K562 (cell line): ENCODE results near the gene RPS6KA2. TPM values are rescaled to one million over a fixed set of nuclear protein-coding genes. Genes with fewer than 3 reads are reported as not detected.
A peak's percentile ranks its signal among the peaks of the same experiment; 100 is the strongest.

Experiments used
- ARHGAP35 ChIP-seq: fragments of 450-650 bp; IDR thresholded peaks from 2 replicates; pipeline ENCODE4 v1.6.1; 2018; ENCODE audit not compliant: partially characterized antibody
- BDP1 ChIP-seq: IDR thresholded peaks from 3 replicates; pipeline ENCODE4 v1.6.1; 2011; ENCODE audit not compliant: insufficient read length, insufficient read depth
- BRD4 ChIP-seq: fragments of 200-600 bp; sonication (generic); IDR thresholded peaks from 2 replicates; pipeline ENCODE4 v1.6.1; 2017; ENCODE audit warnings: inconsistent platforms
- CBX1 ChIP-seq: sonication (generic); IDR thresholded peaks from 2 replicates; pipeline ENCODE4 v1.6.1; 2016; ENCODE audit warnings: antibody characterized with exemption, low read depth, mild to moderate bottlenecking
- CBX2 ChIP-seq: fragments of 200-600 bp; sonication (generic); IDR thresholded peaks from one replicate; pipeline ENCODE4 v1.6.1; 2012; ENCODE audit warnings: mild to moderate bottlenecking, low read length, inconsistent platforms; ENCODE audit not compliant: insufficient read depth, poor library complexity, severe bottlenecking
- CCNT2 ChIP-seq: IDR thresholded peaks from 2 replicates; pipeline ENCODE4 v1.6.1; 2011; ENCODE audit warnings: borderline replicate concordance, low read depth, mild to moderate bottlenecking, moderate library complexity, mixed read lengths, low read length; ENCODE audit not compliant: insufficient read length; ENCODE audit errors: extremely low read depth
- CHCHD3 ChIP-seq: fragments of 250-450 bp; sonication (Bioruptor Pico); IDR thresholded peaks from 2 replicates; pipeline ENCODE4 v2.1.2; 2022; ENCODE audit warnings: mild to moderate bottlenecking
- CSDE1 ChIP-seq, 2 experiments: fragments of 450-650 bp; IDR thresholded peaks; 2 replicates each; pipeline ENCODE4 v1.6.1; 2016; ENCODE audit warnings: mild to moderate bottlenecking in 1 of 2
- DPF2 ChIP-seq: fragments of 450-650 bp; IDR thresholded peaks from 2 replicates; pipeline ENCODE4 v1.6.1; 2016
- E2F4 ChIP-seq: sonication (generic); formaldehyde crosslinking; IDR thresholded peaks from 2 replicates; pipeline ENCODE4 v1.8.0; 2022; ENCODE audit warnings: mild to moderate bottlenecking, low read depth, missing genetic modification reagents
- GATAD2B ChIP-seq: fragments of 450-650 bp; IDR thresholded peaks from 2 replicates; pipeline ENCODE4 v1.6.1; 2017; ENCODE audit warnings: mild to moderate bottlenecking, borderline replicate concordance
- GMEB1 ChIP-seq: fragments of 250-450 bp; sonication (Bioruptor Pico); IDR thresholded peaks from 2 replicates; pipeline ENCODE4 v1.4.0; 2020; ENCODE audit warnings: mild to moderate bottlenecking
- GTF2F1 ChIP-seq: IDR thresholded peaks from 2 replicates; pipeline ENCODE4 v1.6.1; 2011; ENCODE audit warnings: low read depth, low read length, improper control_type of control experiment
- NR2C2 ChIP-seq, 2 experiments: fragments of 200-800 bp in 1 of 2; sonication (Bioruptor generic) in 1 of 2; sonication (generic) in 1 of 2; formaldehyde crosslinking in 1 of 2; IDR thresholded peaks; 2 replicates each; pipeline versions ENCODE4 v1.6.1 to v1.8.0; 2016 to 2022; ENCODE audit warnings: mild to moderate bottlenecking in 1 of 2, missing compliant biosample characterization in 1 of 2, missing genetic modification characterization in 1 of 2, missing genetic modification reagents in 1 of 2
- SLC30A9 ChIP-seq: fragments of 250-450 bp; sonication (Bioruptor Pico); IDR thresholded peaks from 2 replicates; pipeline ENCODE4 v1.8.0; 2022; ENCODE audit warnings: mild to moderate bottlenecking, moderate library complexity
- SMC3 ChIP-seq: conservative IDR thresholded peaks from 2 replicates; pipeline ENCODE4 v1.6.1; 2011; ENCODE audit warnings: low read depth, low read length, improper control_type of control experiment; ENCODE audit not compliant: insufficient read depth
- SP1 ChIP-seq: sonication (generic); formaldehyde crosslinking; IDR thresholded peaks from 2 replicates; pipeline ENCODE4 v1.8.1; 2022; ENCODE audit warnings: mild to moderate bottlenecking, missing genetic modification reagents
- SPI1 ChIP-seq: IDR thresholded peaks from 2 replicates; pipeline ENCODE4 v1.6.1; 2011; ENCODE audit warnings: low read depth, low read length, control low read depth, borderline replicate concordance
- TCF7 ChIP-seq: sonication (generic); IDR thresholded peaks from 2 replicates; pipeline ENCODE4 v1.6.1; 2016; ENCODE audit warnings: antibody characterized with exemption, borderline replicate concordance
- TEAD1 ChIP-seq, 2 experiments: fragments of 450-650 bp in 1 of 2; sonication (generic) in 1 of 2; formaldehyde crosslinking; IDR thresholded peaks; 2 replicates each; pipeline versions ENCODE4 v1.4.0 to v1.8.0; 2020 to 2022; ENCODE audit warnings: mild to moderate bottlenecking in 2 of 2, missing genetic modification reagents in 1 of 2
- ZC3H8 ChIP-seq: fragments of 450-650 bp; IDR thresholded peaks from 2 replicates; pipeline ENCODE4 v1.6.1; 2017
- ZKSCAN1 ChIP-seq: fragments of 150-350 bp; IDR thresholded peaks from 2 replicates; pipeline ENCODE4 v1.6.1; 2016; ENCODE audit warnings: low read depth, low read length
- ZKSCAN3 ChIP-seq: fragments of 250-450 bp; sonication (Bioruptor Pico); IDR thresholded peaks from 2 replicates; pipeline ENCODE4 v1.4.0; 2020
- ZNF134 ChIP-seq: fragments of 250-450 bp; sonication (Bioruptor Pico); conservative IDR thresholded peaks from 2 replicates; pipeline ENCODE4 v1.4.0; 2020
- ZNF449 ChIP-seq: fragments of 250-450 bp; sonication (Bioruptor Pico); IDR thresholded peaks from 2 replicates; pipeline ENCODE4 v1.8.0; 2022; ENCODE audit warnings: moderate library complexity, mild to moderate bottlenecking, inconsistent platforms
- ZNF551 ChIP-seq: fragments of 250-450 bp; sonication (Bioruptor Pico); IDR thresholded peaks from 2 replicates; pipeline ENCODE4 v1.5.0; 2021; ENCODE audit warnings: mild to moderate bottlenecking, moderate library complexity
- ZNF668 ChIP-seq: fragments of 250-450 bp; sonication (Bioruptor Pico); IDR thresholded peaks from 2 replicates; pipeline ENCODE4 v1.8.0; 2022; ENCODE audit warnings: mild to moderate bottlenecking, inconsistent platforms
- polyA plus RNA-seq, 8 experiments: library from polyadenylated mRNA; depleted of rRNA in 4 of 8; stranded (reverse) in 5 of 8; unstranded in 3 of 8; fragments of >200 nt; fragmentation: Nextera tagmentation in 2 of 8; fragmentation: Illumina TruSeq in 1 of 8; extraction: Ambion mirVana in 2 of 8; extraction: Trizol in 1 of 8; gene quantifications; 2 replicates each; pipeline versions ENCODE4 v1.2.1 to v1.2.3, GENCODE V29; 2011 to 2014; ENCODE audit warnings: inconsistent platforms in 1 of 8, missing spikeins in 1 of 8
- total RNA-seq, 7 experiments: library from RNA; depleted of rRNA in 6 of 7; stranded (reverse); fragments of >200 nt in 6 of 7; fragmentation: Illumina TruSeq in 2 of 7; extraction: Trizol in 2 of 7; gene quantifications; 2 replicates each; pipeline versions ENCODE4 v1.2.1 to v1.2.3, GENCODE V29; 2011 to 2021; ENCODE audit warnings: low replicate concordance in 1 of 7

The RPS6KA2 gene
- total and polyA plus RNA-seq, 9 of the 15 experiments (the other 6 are each of a cell fraction or from before 2014, with no cell fraction given): 0.29 to 1.00 (median 0.53) TPM

GRCh38 chr6:166381733-166382499 is 245.1 kb downstream of the RPS6KA2 start (continued):
- TF ChIP-seq GTF2F1 (no peak), ARHGAP35 (no peak), SPI1 (no peak), E2F4 (CRISPR knock-in tag) (no peak), CSDE1 (IDR thresholded peaks at IDR 0.05) (no peak), ZKSCAN3 (CRISPR knock-in tag) (no peak), TEAD1 (CRISPR knock-in tag; IDR thresholded peaks at IDR 0.05) (no peak), ZNF551 (CRISPR knock-in tag) (no peak), CBX2 (no peak), TCF7 (no peak), NR2C2 (CRISPR knock-in tag; IDR thresholded peaks at IDR 0.05) (no peak), NR2C2 (tag; IDR thresholded peaks at IDR 0.05) (no peak; the same call in 1 of the 2 replicates), SP1 (CRISPR knock-in tag) (no peak), ZNF449 (CRISPR knock-in tag) (no peak), CBX1 (peak; percentile 56; the same call in 1 of the 2 replicates), DPF2 (no peak), BDP1 (no peak), GATAD2B (no peak), CHCHD3 (CRISPR knock-in tag) (no peak), BRD4 (no peak), CCNT2 (peak; percentile 69), ZNF668 (CRISPR knock-in tag) (no peak), SMC3 (no peak; the same call in 1 of the 2 replicates), ZNF134 (CRISPR knock-in tag) (no peak), ZC3H8 (no peak), GMEB1 (CRISPR knock-in tag) (no peak), ZKSCAN1 (no peak), SLC30A9 (CRISPR knock-in tag) (no peak)
